ENCODE results near the gene AOPEP. TPM values are rescaled to one million over a fixed set of nuclear protein-coding genes. Genes with fewer than 3 reads are reported as not detected.

The AOPEP gene
- total RNA-seq, 1 experiment from 2014 or later = 36.4 TPM

- DNase-seq (ENCODE audit: low read depth, low spot score) (no peak), ATAC-seq (no peak)
- ChIA-PET POLR2A (interaction anchor here (0.7 kb wide), 1 partner anchor 220 kb away, joined by 3 read pairs; no protein-coding TSS in a partner anchor), CTCF (no interaction called here)
- no TSS peak for BruUV-seq (replicated peaks)
- peaks cover 42% of the 10 kb centered on the region for H3K4me1 ChIP-seq (ENCODE audit: control insufficient read depth, insufficient read depth, low read length)
- H3K27ac ChIP-seq (ENCODE audit: low read length) = 0 out of 2 replicates have a peak overlapping the region, but pooled peaks have one; percentile 17
- H3K36me3 ChIP-seq (ENCODE audit: control insufficient read depth, insufficient read depth, low read length) = peaks cover 7% of the 10 kb centered on the region
- H3K9me3 ChIP-seq (ENCODE audit: control insufficient read depth, insufficient read depth, low read depth, low read length) = no peaks in the 10 kb centered on the region
- no peak for TF ChIP-seq REST (IDR thresholded peaks at IDR 0.05; ENCODE audit: insufficient read depth in 1 of 2, low read depth in 2 of 2, low read length in 1 of 2)
- TF ChIP-seq POLR2AphosphoS5 (IDR thresholded peaks at IDR 0.05; ENCODE audit: low read depth, low read length) = no peak
- no peak for TF ChIP-seq SIN3A (IDR thresholded peaks at IDR 0.05; ENCODE audit: borderline replicate concordance, insufficient read depth, low read depth, low read length)
- no peak for TF ChIP-seq TCF7L2 (IDR thresholded peaks at IDR 0.05; ENCODE audit: low read depth, low read length)
- TF ChIP-seq CTCF (IDR thresholded peaks at IDR 0.05) = no peak
- intact Hi-C loops (cut with micrococcal nuclease; ENCODE audit: unreplicated experiment) (no loop called here), in situ Hi-C loops (cut with HindIII; ENCODE audit: low pct_unique_long_range_greater_than_20kb, low sequenced_read_pairs) (no loop called here)
- no peaks in the 10 kb centered on the region for H3K27me3 ChIP-seq (ENCODE audit: control insufficient read depth, insufficient read depth, low read length)
- H3K4me3 ChIP-seq (ENCODE audit: low read depth in 2 of 2, low read length in 2 of 2) = no peak overlapping the region
Observed at GRCh38 chr9:95037789-95038521, 311.5 kb downstream of the AOPEP start.

- DNase-seq (ENCODE audit: low read depth, low spot score) (no peak), ATAC-seq (no peak)
- H3K4me3 ChIP-seq (ENCODE audit: low read depth in 2 of 2, low read length in 2 of 2) = no peak overlapping the region
- H3K4me1 ChIP-seq (ENCODE audit: control insufficient read depth, insufficient read depth, low read length) = peaks cover 43% of the 10 kb centered on the region
- peaks cover 7% of the 10 kb centered on the region for H3K36me3 ChIP-seq (ENCODE audit: control insufficient read depth, insufficient read depth, low read length)
- TF ChIP-seq REST (IDR thresholded peaks at IDR 0.05; ENCODE audit: insufficient read depth in 1 of 2, low read depth in 2 of 2, low read length in 1 of 2) (no peak), CTCF (IDR thresholded peaks at IDR 0.05) (no peak), TCF7L2 (IDR thresholded peaks at IDR 0.05; ENCODE audit: low read depth, low read length) (no peak), POLR2AphosphoS5 (IDR thresholded peaks at IDR 0.05; ENCODE audit: low read depth, low read length) (no peak), SIN3A (IDR thresholded peaks at IDR 0.05; ENCODE audit: borderline replicate concordance, insufficient read depth, low read depth, low read length) (no peak)
- BruUV-seq (replicated peaks) = no TSS peak
- H3K27ac ChIP-seq (ENCODE audit: low read length) = no peak overlapping the region
- POLR2A ChIA-PET = interaction anchor here (0.5 kb wide), 1 partner anchor 18 kb away, joined by 4 read pairs; no protein-coding TSS in a partner anchor
- CTCF ChIA-PET = no interaction called here
- no peaks in the 10 kb centered on the region for H3K27me3 ChIP-seq (ENCODE audit: control insufficient read depth, insufficient read depth, low read length)
- no peaks in the 10 kb centered on the region for H3K9me3 ChIP-seq (ENCODE audit: control insufficient read depth, insufficient read depth, low read depth, low read length)
- intact Hi-C loops (cut with micrococcal nuclease; ENCODE audit: unreplicated experiment) (no loop called here), in situ Hi-C loops (cut with HindIII; ENCODE audit: low pct_unique_long_range_greater_than_20kb, low sequenced_read_pairs) (no loop called here)
Observed at GRCh38 chr9:95038666-95039065, 312.2 kb downstream of the AOPEP start.

All from Panc1 (cell line).